LNCaP clone FGC (cell line): ENCODE measurements around the gene RSL1D1.
"Not testable (repeated sequence)": the region's sequence is repeated elsewhere in the genome, so short reads cannot be mapped to it uniquely, and the experiment has no call there.

Source experiments
- DNase-seq: peaks from one replicate; pipeline ENCODE4 v3.0.0-alpha.2; 2011; ENCODE audit warnings: low read depth
- H3K4me3 ChIP-seq: 2 replicates; pipeline ENCODE4 v1.5.1; 2011; ENCODE audit warnings: mild to moderate bottlenecking, low read depth, low read length, control low read depth
- CTCF ChIP-seq: IDR thresholded peaks from 2 replicates; pipeline ENCODE4 v1.5.1; 2012; ENCODE audit warnings: mild to moderate bottlenecking; ENCODE audit not compliant: control insufficient read depth, insufficient read depth; ENCODE audit errors: extremely low read depth

Gene RSL1D1

GRCh38 chr16:11835891-11836649 is 15.3 kb downstream of the RSL1D1 start:
- no peak overlapping the region for H3K4me3 ChIP-seq
- no peak for DNase-seq
- TF ChIP-seq CTCF, result no peak

GRCh38 chr16:11835309-11835708 is 16.0 kb downstream of the RSL1D1 start:
- no peak for TF ChIP-seq CTCF
- no peak overlapping the region for H3K4me3 ChIP-seq
- no peak for DNase-seq

GRCh38 chr16:11833951-11834695 is 17.2 kb downstream of the RSL1D1 start:
- no peak for DNase-seq
- H3K4me3 ChIP-seq, result no peak overlapping the region
- TF ChIP-seq CTCF, result no peak

GRCh38 chr16:11828696-11829095 is 22.6 kb downstream of the RSL1D1 start:
- no peak overlapping the region for H3K4me3 ChIP-seq
- DNase-seq, result no peak
- TF ChIP-seq CTCF, result no peak

GRCh38 chr16:11825520-11826165 is 25.7 kb downstream of the RSL1D1 start:
- not testable (repeated sequence) for DNase-seq

GRCh38 chr16:11824362-11824761 is 27.0 kb downstream of the RSL1D1 start:
- no peak for TF ChIP-seq CTCF
- DNase-seq, result no peak
- no peak overlapping the region for H3K4me3 ChIP-seq

More at GRCh38 chr16:11825520-11826165, 25.7 kb downstream of the RSL1D1 start:
- not testable (repeated sequence) for H3K4me3 ChIP-seq

- H3K4me3 ChIP-seq, DNase-seq: not testable (repeated sequence)
Observed at GRCh38 chr16:11823645-11824044, 27.7 kb downstream of the RSL1D1 start.
